ENCODE results near the gene MYO7A.

The MYO7A gene

GRCh38 chr11:77112641-77113381 is 15.2 kb upstream of the MYO7A start:
- DNase-seq = no peak

- DNase-seq = peak; percentile 9
These were observed 14.5 kb upstream of the MYO7A start for GRCh38 chr11:77113382-77114088.

GRCh38 chr11:77114089-77114463 is 14.0 kb upstream of the MYO7A start:
- DNase-seq = no peak

GRCh38 chr11:77115181-77115611 is 12.8 kb upstream of the MYO7A start:
- no peak for DNase-seq

GRCh38 chr11:77115956-77116355 is 12.1 kb upstream of the MYO7A start:
- no peak for DNase-seq

- no peak for DNase-seq
These were observed 10.6 kb upstream of the MYO7A start for GRCh38 chr11:77117492-77117891.

- DNase-seq = no peak
These were observed 10.0 kb upstream of the MYO7A start for GRCh38 chr11:77118086-77118485.

- no peak for DNase-seq
These were observed 9.1 kb upstream of the MYO7A start for GRCh38 chr11:77118971-77119370.

GRCh38 chr11:77119531-77119936 is 8.5 kb upstream of the MYO7A start:
- no peak for DNase-seq

GRCh38 chr11:77120571-77120970 is 7.5 kb upstream of the MYO7A start:
- DNase-seq = no peak

GRCh38 chr11:77121096-77121640 is 6.9 kb upstream of the MYO7A start:
- DNase-seq = no peak

- no peak for DNase-seq
These were observed 6.0 kb upstream of the MYO7A start for GRCh38 chr11:77121876-77122575.

- DNase-seq = no peak
These were observed 5.4 kb upstream of the MYO7A start for GRCh38 chr11:77122576-77123212.

GRCh38 chr11:77123591-77123990 is 4.5 kb upstream of the MYO7A start:
- no peak for DNase-seq

GRCh38 chr11:77124041-77124440 is 4.0 kb upstream of the MYO7A start:
- no peak for DNase-seq

- no peak for DNase-seq
These were observed 3.6 kb upstream of the MYO7A start for GRCh38 chr11:77124488-77124887.

GRCh38 chr11:77125191-77125590 is 2.9 kb upstream of the MYO7A start:
- no peak for DNase-seq

GRCh38 chr11:77125695-77126094 is 2.4 kb upstream of the MYO7A start:
- DNase-seq = no peak

GRCh38 chr11:77126156-77126775 is 1.8 kb upstream of the MYO7A start:
- DNase-seq = no peak

- no peak for DNase-seq
These were observed 1.2 kb upstream of the MYO7A start for GRCh38 chr11:77126861-77127234.

GRCh38 chr11:77127235-77127911 is 673 bp upstream of the MYO7A start:
- DNase-seq = no peak
